ENCODE measurements around the gene FAM227B. TPM values are rescaled to one million over a fixed set of nuclear protein-coding genes. Genes with fewer than 3 reads are reported as not detected.

The FAM227B gene
- total and polyA plus RNA-seq, 2 of the 13 experiments (the other 11 are each of a cell fraction or from before 2014, with no cell fraction given): 1.9 to 2.6 TPM

DNA sequence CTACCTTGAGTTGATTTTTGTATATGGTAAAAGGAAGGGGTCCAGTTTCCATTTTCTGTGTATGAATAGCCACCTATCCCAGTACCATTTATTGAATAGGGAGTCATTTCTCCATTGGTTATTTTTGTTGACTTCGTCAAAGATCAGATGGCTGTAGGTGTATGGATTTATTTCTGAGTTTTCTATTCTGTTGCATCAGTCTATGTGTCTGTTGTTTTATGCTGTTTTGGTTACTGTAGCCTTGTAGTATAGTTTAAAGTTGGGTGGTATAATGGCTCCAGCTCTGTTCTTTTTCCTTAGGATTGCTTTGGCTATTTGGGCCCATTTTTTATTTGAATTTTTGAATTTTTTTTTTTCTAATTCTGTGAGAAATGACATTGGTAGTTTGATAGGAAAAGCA is 323.0 kb downstream of the FAM227B start:
- 100% methylated on average over 1 of the region's 1 CpG for WGBS (ENCODE audit: low lambda C conversion rate)
- FAIRE-seq: no peak

More for the DNA sequence above, 323.0 kb downstream of the FAM227B start:
- no peaks in the 10 kb centered on the region for H3K4me1 ChIP-seq (ENCODE audit: insufficient read depth, low read length)
- ATAC-seq: no peak
- H3K79me2 ChIP-seq (ENCODE audit: insufficient read depth, low read length): no peaks in the 10 kb centered on the region
- no peak overlapping the region for H3K9ac ChIP-seq (ENCODE audit: insufficient read depth, low read depth, low read length)
- H3K36me3 ChIP-seq (replicated peaks in 1 of 2; ENCODE audit: control insufficient read depth in 1 of 2, insufficient read depth in 2 of 2, low read length in 2 of 2): peaks cover 0 to 2% of the 10 kb centered on the region in 2 experiments; a peak in 3 of 5 replicates
- H3K27me3 ChIP-seq (ENCODE audit: control insufficient read depth in 1 of 2, insufficient read depth in 2 of 2, low read length in 2 of 2): no peaks in the 10 kb centered on the region
- H2AFZ ChIP-seq (ENCODE audit: low read length): no peak overlapping the region
- ChIA-PET CTCF (ENCODE audit: low intra/inter-chr PET ratio, low total read pairs) (no interaction called here), POLR2A (no interaction called here)
- H3K4me3 ChIP-seq (replicated peaks in 1 of 3; ENCODE audit: insufficient read depth in 1 of 3, low read depth in 2 of 3, low read length in 3 of 3): no peak overlapping the region
- H3K27ac ChIP-seq (ENCODE audit: extremely low read length, insufficient read depth, low read length): no peak overlapping the region
- H3K4me2 ChIP-seq (ENCODE audit: low read depth, low read length): no peak overlapping the region
- DNase-seq (ENCODE audit: low spot score): no peak
- TF ChIP-seq SMAD1 (CRISPR knock-in tag; IDR thresholded peaks at IDR 0.05; ENCODE audit: borderline replicate concordance, low read depth): no peak
- no peak for TF ChIP-seq ATF5 (CRISPR knock-in tag; IDR thresholded peaks at IDR 0.05; ENCODE audit: low read depth)
- no peak for TF ChIP-seq NFAT5 (CRISPR knock-in tag; IDR thresholded peaks at IDR 0.05)
- no peak for TF ChIP-seq ZNF138 (CRISPR knock-in tag; IDR thresholded peaks at IDR 0.05; ENCODE audit: low read depth)
- TF ChIP-seq SRSF9 (IDR thresholded peaks at IDR 0.05; ENCODE audit: borderline replicate concordance, insufficient read depth, low read depth, low read length, poor library complexity, severe bottlenecking): no peak
- TF ChIP-seq, protein P1, sequence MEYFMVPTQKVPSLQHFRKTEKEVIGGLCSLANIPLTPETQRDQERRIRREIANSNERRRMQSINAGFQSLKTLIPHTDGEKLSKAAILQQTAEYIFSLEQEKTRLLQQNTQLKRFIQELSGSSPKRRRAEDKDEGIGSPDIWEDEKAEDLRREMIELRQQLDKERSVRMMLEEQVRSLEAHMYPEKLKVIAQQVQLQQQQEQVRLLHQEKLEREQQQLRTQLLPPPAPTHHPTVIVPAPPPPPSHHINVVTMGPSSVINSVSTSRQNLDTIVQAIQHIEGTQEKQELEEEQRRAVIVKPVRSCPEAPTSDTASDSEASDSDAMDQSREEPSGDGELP (IDR thresholded peaks at IDR 0.05; ENCODE audit: borderline replicate concordance, low read depth): no peak
- no peak for TF ChIP-seq PREB (CRISPR knock-in tag; IDR thresholded peaks at IDR 0.05)
- no peak for TF ChIP-seq PAX8 (CRISPR knock-in tag; IDR thresholded peaks at IDR 0.05; ENCODE audit: borderline replicate concordance)
- no peak for TF ChIP-seq PHF21A (CRISPR knock-in tag; IDR thresholded peaks at IDR 0.05)
- TF ChIP-seq HMGA1 (CRISPR knock-in tag; conservative IDR thresholded peaks at IDR 0.05): no peak
- no peak for TF ChIP-seq MIXL1 (CRISPR knock-in tag; IDR thresholded peaks at IDR 0.05)
- no peak for TF ChIP-seq IRF1 (CRISPR knock-in tag; IDR thresholded peaks at IDR 0.05; ENCODE audit: low read depth)
- no peak for TF ChIP-seq TRIM22 (IDR thresholded peaks at IDR 0.05)
- TF ChIP-seq KDM6A (CRISPR knock-in tag; IDR thresholded peaks at IDR 0.05; ENCODE audit: low read depth): no peak
- no peak for TF ChIP-seq RBAK (CRISPR knock-in tag; IDR thresholded peaks at IDR 0.05)
- H4K20me1 ChIP-seq (ENCODE audit: insufficient read depth, low read length): no peaks in the 10 kb centered on the region
- intact Hi-C loops (cut with micrococcal nuclease; ENCODE audit: unreplicated experiment): no loop called here
- no peaks in the 10 kb centered on the region for H3K9me3 ChIP-seq (ENCODE audit: low read length)
- in situ Hi-C loops (cut with HindIII; ENCODE audit: extremely low pct_ligation_motif_present, low pct_unique_long_range_greater_than_20kb): no loop called here
- BruUV-seq (replicated peaks): no TSS peak

All from HepG2 (cell line).